Dendritic cell treated with granulocyte-macrophage colony-stimulating factor and Interleukin-4, amounts not matched to agents 40 ng/mL and 50 ng/mL, for 4 days (primary cell): ENCODE measurements around the gene AKT1S1.
"Not testable (repeated sequence)": the region's sequence is repeated elsewhere in the genome, so short reads cannot be mapped to it uniquely, and the experiment has no call there.

Source experiments
- H3K27ac Mint-ChIP-seq: one replicate; pipeline ENCODE4 v1.8.0; 2022; ENCODE audit warnings: mild to moderate bottlenecking, mixed read lengths
- H3K27me3 Mint-ChIP-seq: one replicate; pipeline ENCODE4 v1.8.0; 2022; ENCODE audit warnings: mild to moderate bottlenecking, mixed read lengths
- H3K36me3 Mint-ChIP-seq: one replicate; pipeline ENCODE4 v1.8.0; 2022; ENCODE audit warnings: low read depth, mixed read lengths
- H3K4me1 Mint-ChIP-seq: one replicate; pipeline ENCODE4 v1.8.0; 2022; ENCODE audit warnings: low read depth, mixed read lengths
- H3K4me3 Mint-ChIP-seq: one replicate; pipeline ENCODE4 v1.8.0; 2022; ENCODE audit warnings: mild to moderate bottlenecking, moderate library complexity, mixed read lengths
- H3K9me3 Mint-ChIP-seq: one replicate; pipeline ENCODE4 v1.8.0; 2022; ENCODE audit warnings: mixed read lengths
- intact Hi-C: fragments of 100-400 bp; cut with micrococcal nuclease; formaldehyde crosslinking; loops from one replicate; pipeline ENCODE4 v1.15.0; 2022

The AKT1S1 gene

GRCh38 chr19:49827034-49827433 is 50.1 kb downstream of the AKT1S1 start:
- Mint-ChIP-seq H3K4me1 (peaks cover 33% of the 10 kb centered on the region), H3K27ac (no peak overlapping the region), H3K4me3 (no peak overlapping the region), H3K36me3 (peaks cover 100% of the 10 kb centered on the region), H3K9me3 (no peaks in the 10 kb centered on the region), H3K27me3 (no peaks in the 10 kb centered on the region)
- intact Hi-C loops = no loop called here

- H3K36me3 Mint-ChIP-seq = peaks cover 93% of the 10 kb centered on the region
- intact Hi-C loops = no loop called here
- H3K4me1 Mint-ChIP-seq = peaks cover 19% of the 10 kb centered on the region
- no peak overlapping the region for H3K4me3 Mint-ChIP-seq
- H3K27me3 Mint-ChIP-seq = no peaks in the 10 kb centered on the region
- H3K27ac Mint-ChIP-seq = no peak overlapping the region
- H3K9me3 Mint-ChIP-seq = no peaks in the 10 kb centered on the region
Observed at GRCh38 chr19:49824662-49825061, 52.5 kb downstream of the AKT1S1 start.

GRCh38 chr19:49823472-49823871 is 53.7 kb downstream of the AKT1S1 start:
- intact Hi-C loops = no loop called here
- H3K27ac Mint-ChIP-seq = no peak overlapping the region
- H3K4me3 Mint-ChIP-seq = no peak overlapping the region
- peaks cover 30% of the 10 kb centered on the region for H3K4me1 Mint-ChIP-seq
- no peaks in the 10 kb centered on the region for H3K27me3 Mint-ChIP-seq
- no peaks in the 10 kb centered on the region for H3K9me3 Mint-ChIP-seq
- peaks cover 93% of the 10 kb centered on the region for H3K36me3 Mint-ChIP-seq

GRCh38 chr19:49820125-49820524 is 57.0 kb downstream of the AKT1S1 start:
- H3K9me3 Mint-ChIP-seq = no peaks in the 10 kb centered on the region
- H3K4me1 Mint-ChIP-seq = peaks cover 36% of the 10 kb centered on the region
- H3K4me3 Mint-ChIP-seq = no peak overlapping the region
- H3K27me3 Mint-ChIP-seq = no peaks in the 10 kb centered on the region
- H3K27ac Mint-ChIP-seq = no peak overlapping the region
- H3K36me3 Mint-ChIP-seq = peaks cover 72% of the 10 kb centered on the region
- intact Hi-C loops = no loop called here

GRCh38 chr19:49819452-49820115 is 57.6 kb downstream of the AKT1S1 start:
- not testable (repeated sequence) for H3K9me3 Mint-ChIP-seq, H3K27me3 Mint-ChIP-seq
- H3K36me3 Mint-ChIP-seq = peaks cover 67% of the 10 kb centered on the region
- H3K4me1 Mint-ChIP-seq = peaks cover 38% of the 10 kb centered on the region
- intact Hi-C loops = loop anchor here (5.0 kb wide), 1 partner anchor 48 kb away; the partner anchor contains the start of gene PNKP
- H3K4me3 Mint-ChIP-seq = peak overlapping the region; percentile 99
- H3K27ac Mint-ChIP-seq = peak overlapping the region; percentile 98
